GM21447 (cell line): ENCODE results near the gene APOC4.

Experiments
- ATAC-seq: cut with Tn5 transposase; IDR thresholded peaks from one replicate; pipeline ENCODE4 v1.9.1; 2021; ENCODE audit not compliant: unreplicated experiment

The APOC4 gene

DNA sequence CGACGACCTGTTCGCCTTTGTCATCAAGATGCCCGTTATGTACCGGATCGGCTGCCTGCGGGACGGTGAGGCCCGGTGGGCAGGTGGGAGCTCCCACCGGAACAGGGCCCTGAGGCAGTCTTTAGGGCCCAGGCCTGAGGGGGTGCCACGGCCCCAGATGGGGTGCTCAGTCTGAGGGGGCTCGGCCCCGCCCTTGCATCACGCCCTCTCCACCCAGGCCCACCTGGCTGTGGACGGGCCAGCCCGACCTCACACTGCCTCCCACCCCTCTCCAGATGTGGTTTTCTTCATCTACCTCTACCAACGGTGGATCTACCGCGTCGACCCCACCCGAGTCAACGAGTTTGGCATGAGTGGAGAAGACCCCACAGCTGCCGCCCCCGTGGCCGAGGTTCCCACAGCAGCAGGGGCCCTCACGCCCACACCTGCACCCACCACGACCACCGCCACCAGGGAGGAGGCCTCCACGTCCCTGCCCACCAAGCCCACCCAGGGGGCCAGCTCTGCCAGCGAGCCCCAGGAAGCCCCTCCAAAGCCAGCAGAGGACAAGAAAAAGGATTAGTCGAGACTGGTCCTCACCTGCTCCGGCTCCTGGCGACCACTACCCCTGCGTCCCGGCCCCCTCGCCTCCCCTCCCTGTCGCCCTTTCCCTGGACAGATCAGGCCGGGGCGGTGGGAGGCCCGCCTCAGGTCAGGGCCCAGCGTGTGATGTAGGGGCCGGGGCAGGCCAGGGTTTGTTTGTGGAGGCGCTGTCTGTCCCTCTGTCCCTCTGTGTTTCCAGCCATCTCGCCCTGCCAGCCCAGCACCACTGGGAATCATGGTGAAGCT, 50.5 kb downstream of the APOC4 start:
- ATAC-seq = no peak

DNA sequence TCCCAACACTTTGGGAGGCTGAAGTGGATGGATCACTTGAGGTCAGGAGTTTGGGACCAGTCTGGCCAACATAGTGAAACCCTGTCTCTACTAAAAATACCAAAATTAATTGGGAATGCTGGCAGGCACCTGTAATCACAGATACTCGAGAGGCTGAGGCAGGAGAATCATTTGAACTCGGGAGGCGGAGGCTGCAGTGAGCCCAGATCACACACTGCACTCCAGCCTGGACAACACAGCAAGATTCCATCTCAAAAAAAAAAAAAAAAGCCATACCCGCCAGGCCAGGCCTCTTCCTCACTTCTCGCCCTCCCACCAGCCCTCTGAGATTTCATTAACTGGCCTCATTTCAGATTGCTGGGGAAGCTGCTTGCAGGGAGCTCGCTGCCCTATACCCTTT, 51.5 kb downstream of the APOC4 start:
- ATAC-seq = no peak

DNA sequence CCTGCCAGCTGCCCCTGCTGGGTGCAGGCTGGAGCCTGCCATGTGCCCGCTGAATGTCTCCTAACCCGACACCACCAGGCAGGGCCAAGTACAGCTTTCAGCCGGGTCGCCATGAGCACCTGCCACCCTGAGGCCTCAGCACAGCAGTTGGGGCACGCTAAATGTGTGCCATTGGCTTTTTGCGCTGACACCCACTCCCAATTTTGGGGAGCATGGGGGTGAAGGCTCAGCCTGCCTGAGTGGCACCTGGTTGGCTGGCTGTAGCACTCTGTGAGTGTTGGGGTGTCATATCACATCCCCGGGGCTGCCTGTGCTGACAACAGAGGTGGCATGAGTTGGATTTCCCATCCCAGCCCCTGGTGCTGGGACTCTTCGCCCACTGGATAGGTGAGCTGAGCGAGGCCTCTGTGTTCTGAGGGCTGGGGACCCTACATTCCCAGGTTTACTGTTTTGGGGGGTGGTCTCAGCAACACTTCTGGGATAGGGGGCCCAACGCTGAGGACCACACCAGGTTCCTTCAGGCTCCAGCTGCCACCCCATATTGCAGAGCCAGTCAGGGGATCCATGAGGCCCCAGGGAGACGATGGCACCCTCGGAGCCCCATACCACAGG, 52.0 kb downstream of the APOC4 start:
- ATAC-seq = no peak
